SK-N-SH (cell line): Measurements from ENCODE around the gene NIT2.

Experiments
- ELF1 ChIP-seq: IDR thresholded peaks from 2 replicates; pipeline ENCODE4 v1.4.0; 2012
- FOXM1 ChIP-seq: IDR thresholded peaks from 2 replicates; pipeline ENCODE4 v1.4.0; 2012; ENCODE audit warnings: low read depth, mild to moderate bottlenecking

- TF ChIP-seq ELF1 (no peak), FOXM1 (no peak)
Observed at GRCh38 chr3:100311011-100311410, 23.5 kb upstream of the NIT2 start.
